WTC11 (cell line): ENCODE measurements around the gene EGLN2.

Experiments used
- ATF6 ChIP-seq: sonication (generic); formaldehyde crosslinking; IDR thresholded peaks from 2 replicates; pipeline ENCODE4 v1.8.1; 2023; ENCODE audit warnings: mild to moderate bottlenecking, missing genetic modification reagents
- CDX4 ChIP-seq: fragments of 250-450 bp; sonication (Bioruptor Pico); IDR thresholded peaks from 2 replicates; pipeline ENCODE4 v1.9.0; 2021; ENCODE audit warnings: moderate library complexity, mild to moderate bottlenecking, inconsistent platforms, borderline replicate concordance
- HMGA2 ChIP-seq: fragments of 250-450 bp; sonication (Bioruptor Pico); IDR thresholded peaks from 2 replicates; pipeline ENCODE4 v1.4.0; 2021; ENCODE audit warnings: mild to moderate bottlenecking, moderate library complexity
- JUN ChIP-seq: sonication (generic); formaldehyde crosslinking; IDR thresholded peaks from 2 replicates; pipeline ENCODE4 v1.8.0; 2023; ENCODE audit warnings: mild to moderate bottlenecking, missing genetic modification reagents
- MLX ChIP-seq: sonication (generic); formaldehyde crosslinking; IDR thresholded peaks from 2 replicates; pipeline ENCODE4 v1.8.1; 2023; ENCODE audit warnings: mild to moderate bottlenecking, missing genetic modification reagents, moderate library complexity
- NFYB ChIP-seq: sonication (generic); formaldehyde crosslinking; conservative IDR thresholded peaks from 2 replicates; pipeline ENCODE4 v1.8.0; 2022; ENCODE audit warnings: low read depth, missing genetic modification reagents
- NR3C1 ChIP-seq: sonication (generic); formaldehyde crosslinking; conservative IDR thresholded peaks from 2 replicates; pipeline ENCODE4 v1.8.1; 2023; ENCODE audit warnings: low read depth, mild to moderate bottlenecking, missing genetic modification reagents
- SMAD3 ChIP-seq: sonication (generic); formaldehyde crosslinking; IDR thresholded peaks from 2 replicates; pipeline ENCODE4 v1.8.0; 2022; ENCODE audit warnings: missing genetic modification reagents, mild to moderate bottlenecking, borderline replicate concordance
- TF ChIP-seq, protein P1 (sequence below): fragments of 200-600 bp; IDR thresholded peaks from 2 replicates; pipeline ENCODE4 v1.8.0; 2022; ENCODE audit warnings: antibody characterized with exemption
- TF ChIP-seq, protein P2 (sequence below): sonication (generic); formaldehyde crosslinking; IDR thresholded peaks from 2 replicates; pipeline ENCODE4 v1.8.0; 2022; ENCODE audit warnings: mild to moderate bottlenecking, missing genetic modification reagents
- TF ChIP-seq, protein P3 (sequence below): sonication (generic); formaldehyde crosslinking; IDR thresholded peaks from 2 replicates; pipeline ENCODE4 v1.8.1; 2022; ENCODE audit warnings: missing genetic modification reagents, borderline replicate concordance
- TF ChIP-seq, protein P4 (sequence below): sonication (generic); formaldehyde crosslinking; IDR thresholded peaks from 2 replicates; pipeline ENCODE4 v1.8.0; 2022; ENCODE audit warnings: mild to moderate bottlenecking, missing genetic modification reagents
- TF ChIP-seq, protein P5 (sequence below): sonication (generic); formaldehyde crosslinking; conservative IDR thresholded peaks from 2 replicates; pipeline ENCODE4 v1.8.1; 2022; ENCODE audit warnings: mild to moderate bottlenecking, missing genetic modification reagents

DNA sequence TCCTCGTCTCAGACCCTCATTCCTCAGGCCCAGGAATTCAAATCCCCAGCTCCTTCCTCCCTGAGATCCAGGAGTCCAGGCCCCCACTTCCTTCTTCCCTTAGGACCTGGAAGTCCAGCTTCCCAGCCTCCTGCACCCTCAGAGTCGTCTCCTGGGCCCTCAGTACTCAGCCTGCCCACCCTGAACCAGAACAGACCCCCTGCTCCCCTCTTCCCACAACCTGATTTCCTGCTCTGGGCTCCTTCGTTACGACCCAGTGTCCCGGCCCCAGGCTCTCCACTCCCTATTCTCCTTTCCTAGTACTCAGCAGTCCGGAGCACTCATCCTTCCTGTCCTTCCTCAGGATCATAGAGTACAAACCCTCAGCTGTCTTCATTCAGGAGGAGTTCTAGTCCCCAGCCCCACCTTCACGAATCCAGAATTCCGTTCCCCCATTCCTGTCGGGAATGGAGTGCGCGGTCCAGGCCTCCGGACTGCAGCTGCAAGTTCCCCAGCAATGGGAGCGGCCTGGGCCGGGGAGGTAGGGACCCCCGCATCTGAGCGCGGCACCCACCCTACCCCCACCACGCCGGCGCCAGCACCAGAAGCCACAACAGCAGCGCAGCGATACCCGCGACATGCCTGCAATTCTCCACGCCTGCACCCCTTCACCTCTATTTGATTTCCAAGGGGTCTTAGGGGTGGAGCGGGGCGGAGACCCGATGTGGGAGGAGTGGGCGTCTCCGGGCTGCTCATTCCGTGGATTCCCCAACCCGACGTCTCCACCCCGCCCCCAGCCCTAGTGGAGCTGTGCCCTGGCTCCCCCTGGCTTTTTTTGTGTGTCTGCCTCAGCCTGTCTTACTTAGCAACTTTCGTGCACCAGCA, 12.7 kb downstream of the EGLN2 start:
- TF ChIP-seq HMGA2 (CRISPR knock-in tag) (no peak), JUN (CRISPR knock-in tag) (no peak), NR3C1 (CRISPR knock-in tag) (no peak), NFYB (CRISPR knock-in tag) (no peak), CDX4 (CRISPR knock-in tag) (no peak), ATF6 (CRISPR knock-in tag) (no peak), MLX (CRISPR knock-in tag) (no peak), SMAD3 (CRISPR knock-in tag) (no peak)
- TF ChIP-seq, protein P1, sequence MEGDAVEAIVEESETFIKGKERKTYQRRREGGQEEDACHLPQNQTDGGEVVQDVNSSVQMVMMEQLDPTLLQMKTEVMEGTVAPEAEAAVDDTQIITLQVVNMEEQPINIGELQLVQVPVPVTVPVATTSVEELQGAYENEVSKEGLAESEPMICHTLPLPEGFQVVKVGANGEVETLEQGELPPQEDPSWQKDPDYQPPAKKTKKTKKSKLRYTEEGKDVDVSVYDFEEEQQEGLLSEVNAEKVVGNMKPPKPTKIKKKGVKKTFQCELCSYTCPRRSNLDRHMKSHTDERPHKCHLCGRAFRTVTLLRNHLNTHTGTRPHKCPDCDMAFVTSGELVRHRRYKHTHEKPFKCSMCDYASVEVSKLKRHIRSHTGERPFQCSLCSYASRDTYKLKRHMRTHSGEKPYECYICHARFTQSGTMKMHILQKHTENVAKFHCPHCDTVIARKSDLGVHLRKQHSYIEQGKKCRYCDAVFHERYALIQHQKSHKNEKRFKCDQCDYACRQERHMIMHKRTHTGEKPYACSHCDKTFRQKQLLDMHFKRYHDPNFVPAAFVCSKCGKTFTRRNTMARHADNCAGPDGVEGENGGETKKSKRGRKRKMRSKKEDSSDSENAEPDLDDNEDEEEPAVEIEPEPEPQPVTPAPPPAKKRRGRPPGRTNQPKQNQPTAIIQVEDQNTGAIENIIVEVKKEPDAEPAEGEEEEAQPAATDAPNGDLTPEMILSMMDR: no peak
- TF ChIP-seq, protein P2, sequence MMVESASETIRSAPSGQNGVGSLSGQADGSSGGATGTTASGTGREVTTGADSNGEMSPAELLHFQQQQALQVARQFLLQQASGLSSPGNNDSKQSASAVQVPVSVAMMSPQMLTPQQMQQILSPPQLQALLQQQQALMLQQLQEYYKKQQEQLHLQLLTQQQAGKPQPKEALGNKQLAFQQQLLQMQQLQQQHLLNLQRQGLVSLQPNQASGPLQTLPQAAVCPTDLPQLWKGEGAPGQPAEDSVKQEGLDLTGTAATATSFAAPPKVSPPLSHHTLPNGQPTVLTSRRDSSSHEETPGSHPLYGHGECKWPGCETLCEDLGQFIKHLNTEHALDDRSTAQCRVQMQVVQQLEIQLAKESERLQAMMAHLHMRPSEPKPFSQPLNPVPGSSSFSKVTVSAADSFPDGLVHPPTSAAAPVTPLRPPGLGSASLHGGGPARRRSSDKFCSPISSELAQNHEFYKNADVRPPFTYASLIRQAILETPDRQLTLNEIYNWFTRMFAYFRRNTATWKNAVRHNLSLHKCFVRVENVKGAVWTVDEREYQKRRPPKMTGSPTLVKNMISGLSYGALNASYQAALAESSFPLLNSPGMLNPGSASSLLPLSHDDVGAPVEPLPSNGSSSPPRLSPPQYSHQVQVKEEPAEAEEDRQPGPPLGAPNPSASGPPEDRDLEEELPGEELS: no peak
- TF ChIP-seq, protein P3, sequence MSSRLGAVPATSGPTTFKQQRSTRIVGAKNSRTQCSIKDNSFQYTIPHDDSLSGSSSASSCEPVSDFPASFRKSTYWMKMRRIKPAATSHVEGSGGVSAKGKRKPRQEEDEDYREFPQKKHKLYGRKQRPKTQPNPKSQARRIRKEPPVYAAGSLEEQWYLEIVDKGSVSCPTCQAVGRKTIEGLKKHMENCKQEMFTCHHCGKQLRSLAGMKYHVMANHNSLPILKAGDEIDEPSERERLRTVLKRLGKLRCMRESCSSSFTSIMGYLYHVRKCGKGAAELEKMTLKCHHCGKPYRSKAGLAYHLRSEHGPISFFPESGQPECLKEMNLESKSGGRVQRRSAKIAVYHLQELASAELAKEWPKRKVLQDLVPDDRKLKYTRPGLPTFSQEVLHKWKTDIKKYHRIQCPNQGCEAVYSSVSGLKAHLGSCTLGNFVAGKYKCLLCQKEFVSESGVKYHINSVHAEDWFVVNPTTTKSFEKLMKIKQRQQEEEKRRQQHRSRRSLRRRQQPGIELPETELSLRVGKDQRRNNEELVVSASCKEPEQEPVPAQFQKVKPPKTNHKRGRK: no peak
- TF ChIP-seq, protein P4, sequence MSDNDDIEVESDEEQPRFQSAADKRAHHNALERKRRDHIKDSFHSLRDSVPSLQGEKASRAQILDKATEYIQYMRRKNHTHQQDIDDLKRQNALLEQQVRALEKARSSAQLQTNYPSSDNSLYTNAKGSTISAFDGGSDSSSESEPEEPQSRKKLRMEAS (CRISPR knock-in tag): 0 out of 2 replicates have a peak, but pooled peaks have one; percentile 6
- TF ChIP-seq, protein P5, sequence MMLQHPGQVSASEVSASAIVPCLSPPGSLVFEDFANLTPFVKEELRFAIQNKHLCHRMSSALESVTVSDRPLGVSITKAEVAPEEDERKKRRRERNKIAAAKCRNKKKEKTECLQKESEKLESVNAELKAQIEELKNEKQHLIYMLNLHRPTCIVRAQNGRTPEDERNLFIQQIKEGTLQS: no peak
